Activated CD4-positive, alpha-beta T cell treated with anti-CD3 and anti-CD28 coated beads for 36 hours (primary cell): Measurements from ENCODE around the gene KMT5C. TPM values are rescaled to one million over a fixed set of nuclear protein-coding genes. Genes with fewer than 3 reads are reported as not detected.

Source experiments
- ATAC-seq: fragments of 200-7000 bp; cut with Tn5 transposase; one replicate; pipeline ENCODE4 v1.10.0; 2021; ENCODE audit warnings: mild to moderate bottlenecking, moderate library complexity
- CTCF ChIA-PET: fragments of 350-600 bp; sonication (Branson Sonifier 250); formaldehyde crosslinking; loops from one replicate; lab custom pipeline; 2021; ENCODE audit warnings: antibody characterized with exemption; lab: Charles Lee
- POLR2A ChIA-PET: fragments of 350-600 bp; sonication (Branson Sonifier 250); formaldehyde crosslinking; loops from one replicate; lab custom pipeline; 2021; ENCODE audit warnings: antibody characterized with exemption, inconsistent platforms; lab: Charles Lee
- DNase-seq: peaks from one replicate; pipeline ENCODE4 v3.0.0-alpha.2; 2020
- H3K27ac Mint-ChIP-seq: one replicate; pipeline ENCODE4 v1.8.0; 2021; ENCODE audit warnings: mixed read lengths
- H3K27me3 Mint-ChIP-seq: one replicate; pipeline ENCODE4 v1.8.0; 2021; ENCODE audit warnings: mixed read lengths
- H3K36me3 Mint-ChIP-seq: one replicate; pipeline ENCODE4 v1.8.0; 2021; ENCODE audit warnings: low read depth, mixed read lengths
- H3K4me1 Mint-ChIP-seq: one replicate; pipeline ENCODE4 v1.8.0; 2021; ENCODE audit warnings: mixed read lengths
- H3K4me3 Mint-ChIP-seq: one replicate; pipeline ENCODE4 v1.8.0; 2021; ENCODE audit warnings: mild to moderate bottlenecking, moderate library complexity, mixed read lengths
- H3K9me3 Mint-ChIP-seq: one replicate; pipeline ENCODE4 v1.8.0; 2021; ENCODE audit warnings: low read depth, mixed read lengths
- intact Hi-C, 2 experiments: fragments of 100-400 bp; cut with DNase I in 1 of 2; cut with micrococcal nuclease in 1 of 2; formaldehyde crosslinking; loops; one replicate each; pipeline versions ENCODE4 v1.14.2 to v1.15.1; 2022 to 2024; cut with DNase I, micrococcal nuclease
- total RNA-seq, 2 experiments: library from RNA; stranded (reverse); gene quantifications; one replicate each; pipeline ENCODE4 v1.2.3, GENCODE V29; 2021

KMT5C gene
- total RNA-seq, 2 experiments from 2014 or later: 27.5 to 32.3 TPM

DNA sequence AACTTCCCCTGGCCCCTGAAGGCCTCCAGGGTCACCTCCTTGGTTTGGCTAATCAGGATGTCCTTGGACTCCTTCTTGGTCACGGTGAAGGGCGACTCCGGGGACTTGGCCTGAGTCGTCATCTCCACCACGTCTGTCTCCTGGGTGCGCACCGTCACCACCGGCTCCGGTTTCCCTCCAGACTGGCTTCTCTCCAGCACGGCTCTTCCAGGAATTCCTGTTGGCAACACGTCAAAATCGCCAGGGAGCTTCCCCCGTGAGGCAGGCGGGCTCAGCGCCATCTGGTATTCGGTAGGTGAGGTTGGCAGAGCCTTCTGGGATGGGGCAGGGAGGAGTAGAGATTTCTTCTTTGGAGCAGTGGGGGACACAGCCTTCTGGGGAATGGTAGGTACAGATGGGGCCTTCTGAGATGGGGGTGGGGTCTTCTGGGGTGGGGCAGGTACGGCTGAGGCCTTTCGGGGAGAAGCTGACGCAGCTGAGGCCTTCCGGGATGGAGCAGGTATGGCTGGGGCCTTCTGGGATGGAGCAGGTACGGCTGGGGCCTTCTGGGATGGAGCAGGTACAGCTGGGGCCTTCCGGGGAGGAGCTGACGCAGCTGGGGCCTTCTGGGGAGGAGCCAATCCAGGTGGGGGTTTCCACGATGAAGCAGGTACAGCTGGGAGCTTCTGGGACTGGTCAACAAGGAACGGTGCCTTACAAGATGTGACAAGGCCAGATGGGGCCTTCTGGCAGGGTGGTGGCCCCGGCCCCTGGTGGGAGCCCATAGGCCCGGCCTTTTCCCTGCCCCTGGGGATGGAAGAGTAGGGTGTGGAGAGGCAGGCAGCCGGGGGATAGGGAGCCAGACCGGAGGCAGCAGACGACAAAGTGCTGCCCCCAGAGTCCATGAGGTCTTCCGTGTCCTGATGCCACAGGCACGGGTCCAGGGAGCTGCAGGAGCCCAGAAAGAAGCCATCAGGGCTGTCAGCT is 19.6 kb downstream of the KMT5C start:
- Mint-ChIP-seq H3K27me3 (peaks cover 14% of the 10 kb centered on the region), H3K36me3 (no peaks in the 10 kb centered on the region), H3K9me3 (no peaks in the 10 kb centered on the region), H3K4me1 (no peaks in the 10 kb centered on the region), H3K27ac (no peak overlapping the region), H3K4me3 (no peak overlapping the region)
- DNase-seq (no peak), ATAC-seq (no peak)
- POLR2A ChIA-PET: no interaction called here
- CTCF ChIA-PET: no interaction called here
- intact Hi-C loops: no loop called here

DNA sequence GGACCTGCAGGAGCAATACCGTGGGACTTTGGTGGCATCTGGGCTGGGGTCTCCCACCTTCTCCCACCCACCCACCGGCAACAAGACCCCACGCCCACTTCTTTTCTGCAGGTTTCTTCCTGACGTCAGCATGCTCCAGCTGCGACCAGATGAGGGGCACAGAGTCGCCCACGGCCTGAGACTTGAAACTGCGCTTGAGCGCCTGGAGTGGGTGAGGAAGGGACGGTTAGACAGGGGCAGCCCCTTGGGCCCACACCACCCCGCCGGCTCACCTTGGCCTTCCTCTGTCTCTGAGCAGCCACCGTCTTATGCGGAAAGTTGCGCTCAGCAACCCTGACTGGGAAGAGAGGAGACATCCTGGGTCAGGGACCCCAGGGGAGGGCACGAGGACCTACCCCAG is 21.2 kb downstream of the KMT5C start:
- Mint-ChIP-seq H3K4me3 (no peak overlapping the region), H3K27ac (no peak overlapping the region), H3K4me1 (no peaks in the 10 kb centered on the region), H3K27me3 (peaks cover 9% of the 10 kb centered on the region), H3K36me3 (no peaks in the 10 kb centered on the region), H3K9me3 (no peaks in the 10 kb centered on the region)
- ChIA-PET POLR2A (no interaction called here), CTCF (interaction anchor here (0.9 to 1.0 kb wide), 2 partner anchors 12 to 23 kb away, joined by 3 read pairs; no protein-coding TSS in a partner anchor)
- intact Hi-C loops: no loop called here
- no peak for DNase-seq
- no peak for ATAC-seq

DNA sequence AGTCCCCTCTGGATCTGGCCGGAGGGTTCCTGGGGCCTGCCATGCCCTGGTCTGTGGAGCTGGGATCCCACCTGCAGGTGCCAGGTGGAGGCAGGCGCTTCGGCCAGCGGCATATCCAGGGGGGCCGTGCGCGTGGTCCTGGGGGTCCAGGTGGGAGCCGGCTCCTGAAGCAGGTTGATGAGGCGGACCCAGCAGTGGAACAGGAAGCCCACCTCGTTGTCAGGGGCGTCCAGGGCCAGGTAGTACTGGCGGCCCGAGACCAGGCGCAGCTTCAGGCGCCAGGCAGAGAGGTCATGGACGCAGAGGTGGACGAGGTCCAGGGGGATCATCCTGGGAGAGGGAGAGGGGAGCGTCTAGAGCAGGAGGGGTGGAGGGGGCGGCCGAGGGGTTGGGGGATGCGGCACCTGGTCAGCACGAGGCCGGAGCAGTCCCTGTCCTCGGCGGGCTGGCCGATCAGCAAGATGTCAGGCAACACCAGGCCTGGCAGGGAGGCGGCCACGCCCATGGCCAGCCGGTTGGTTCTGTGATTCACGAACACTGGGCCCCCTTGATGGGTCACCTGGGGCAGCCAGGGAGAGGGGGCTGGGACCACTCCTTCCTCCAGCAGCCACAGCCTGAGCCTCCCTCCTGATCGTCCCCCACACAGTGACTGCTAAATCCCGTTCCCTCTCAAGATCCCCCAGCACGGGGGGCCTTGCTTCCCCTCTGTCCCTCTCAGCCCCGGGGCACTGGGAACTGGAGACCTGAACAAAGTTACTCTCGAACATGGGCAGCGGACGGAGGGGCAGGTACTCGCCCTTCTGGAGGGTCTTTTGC is 22.7 kb downstream of the KMT5C start:
- H3K36me3 Mint-ChIP-seq: no peaks in the 10 kb centered on the region
- H3K9me3 Mint-ChIP-seq: no peaks in the 10 kb centered on the region
- no peak overlapping the region for H3K27ac Mint-ChIP-seq
- POLR2A ChIA-PET: no interaction called here
- H3K27me3 Mint-ChIP-seq: peaks cover 5% of the 10 kb centered on the region
- no peak for DNase-seq
- intact Hi-C loops: no loop called here
- no peaks in the 10 kb centered on the region for H3K4me1 Mint-ChIP-seq
- H3K4me3 Mint-ChIP-seq: no peak overlapping the region
- CTCF ChIA-PET: interaction anchor here (0.6 kb wide), 1 partner anchor 367 kb away, joined by 4 read pairs; no protein-coding TSS in a partner anchor
- no peak for ATAC-seq

DNA sequence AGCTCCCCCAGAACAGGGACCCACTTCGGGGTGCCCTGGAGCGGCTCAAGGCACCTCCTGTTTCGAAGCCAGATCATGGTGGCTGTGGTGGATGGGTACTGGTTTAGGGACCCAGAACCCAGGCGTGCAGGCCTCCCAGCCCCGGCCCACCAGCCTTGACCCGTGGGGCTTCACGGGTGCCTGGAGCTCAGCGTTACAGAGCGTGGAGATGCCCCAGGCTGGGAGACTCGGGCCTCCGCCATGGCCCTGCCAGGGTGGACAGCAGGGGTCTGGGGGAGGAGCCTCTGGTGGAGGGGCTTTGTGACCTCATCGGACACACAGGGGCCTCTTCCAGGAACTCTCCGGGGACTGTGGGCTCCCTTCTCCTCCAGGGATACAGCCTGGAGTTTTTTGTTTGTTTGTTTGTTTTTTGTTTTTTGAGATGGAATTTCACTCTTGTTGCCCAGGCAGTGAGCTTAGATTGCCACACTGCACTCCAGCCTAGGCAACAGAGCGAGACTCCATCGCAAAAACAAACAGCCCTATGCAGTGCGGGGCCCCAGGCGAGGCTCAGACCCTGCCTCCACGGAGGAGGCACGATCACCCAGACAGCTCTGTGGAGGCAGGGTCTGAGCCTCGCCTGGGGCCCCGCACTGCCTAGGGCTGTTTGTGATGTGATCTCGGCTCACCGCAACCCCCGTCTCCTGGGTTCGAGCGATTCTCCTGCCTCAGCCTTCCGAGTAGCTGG is 23.5 kb downstream of the KMT5C start, which contains the start of gene GARIN5B:
Gene GARIN5B, minus strand, starts transcription at position 271 of the 727 bp plus-strand sequence. Its CDS starts 194 bp downstream, at position 77.
- Mint-ChIP-seq H3K27ac (no peak within 1 kb of the TSS), H3K9me3 (no peaks in the 10 kb centered on the region), H3K4me3 (no peak within 1 kb of the TSS), H3K4me1 (no peaks in the 10 kb centered on the region), H3K36me3 (no peaks in the 10 kb centered on the region), H3K27me3 (peaks cover 8% of the 10 kb centered on the region)
- intact Hi-C loops: no loop called here
- no peak for ATAC-seq
- POLR2A ChIA-PET: no interaction called here
- DNase-seq: no peak
- CTCF ChIA-PET: no interaction called here

DNA sequence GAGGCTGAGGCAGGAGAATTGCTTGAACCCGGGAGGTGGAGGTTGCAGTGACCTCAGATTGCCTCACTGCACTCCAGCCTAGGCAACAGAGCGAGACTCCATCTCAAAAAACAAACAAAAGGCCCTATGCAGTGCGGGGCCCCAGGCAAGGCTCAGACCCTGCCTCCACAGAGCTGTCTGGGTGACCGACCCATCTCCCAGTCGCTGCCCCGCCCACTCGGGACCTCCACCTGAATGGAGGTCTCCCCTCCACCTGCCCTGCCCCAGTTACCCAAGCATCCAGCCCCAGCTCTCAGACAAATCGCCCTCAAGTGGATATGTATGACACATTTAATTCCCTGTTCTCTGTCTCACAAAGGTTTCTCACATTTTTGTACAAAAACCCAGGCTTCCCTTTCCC is 25.6 kb downstream of the KMT5C start:
- no peak overlapping the region for H3K27ac Mint-ChIP-seq

DNA sequence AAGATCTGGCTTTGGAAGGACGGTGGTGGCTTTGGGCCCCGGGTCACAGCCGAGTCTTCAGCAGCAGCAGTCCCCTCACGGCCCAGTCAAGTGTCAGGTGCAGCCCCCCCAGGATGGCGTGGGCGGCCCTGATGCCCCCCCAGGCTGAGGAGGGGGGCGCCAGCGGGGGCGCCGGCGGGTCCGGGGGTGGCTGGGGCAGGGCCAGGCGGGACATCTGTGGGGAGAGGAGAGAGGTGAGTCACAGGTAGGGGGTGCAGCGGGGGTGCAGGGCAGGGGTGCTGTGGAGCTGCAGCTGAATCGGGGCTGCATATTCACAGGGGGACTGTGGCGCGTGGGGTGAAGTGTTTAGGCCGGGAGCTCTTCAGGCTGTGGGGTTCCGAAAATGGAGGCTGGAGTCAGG is 26.3 kb downstream of the KMT5C start:
- H3K4me1 Mint-ChIP-seq: peaks cover 5% of the 10 kb centered on the region
- CTCF ChIA-PET: no interaction called here
- peaks cover 22% of the 10 kb centered on the region for H3K27me3 Mint-ChIP-seq
- no peak overlapping the region for H3K4me3 Mint-ChIP-seq
- H3K36me3 Mint-ChIP-seq: no peaks in the 10 kb centered on the region
- ATAC-seq: no peak
- intact Hi-C loops: no loop called here
- POLR2A ChIA-PET: no interaction called here
- no peaks in the 10 kb centered on the region for H3K9me3 Mint-ChIP-seq
- no peak overlapping the region for H3K27ac Mint-ChIP-seq
- DNase-seq: no peak

More for the DNA sequence above, 25.6 kb downstream of the KMT5C start:
- CTCF ChIA-PET: no interaction called here
- H3K9me3 Mint-ChIP-seq: no peaks in the 10 kb centered on the region
- intact Hi-C loops: no loop called here
- ATAC-seq: no peak
- peaks cover 3% of the 10 kb centered on the region for H3K4me1 Mint-ChIP-seq
- POLR2A ChIA-PET: no interaction called here
- no peaks in the 10 kb centered on the region for H3K36me3 Mint-ChIP-seq
- H3K4me3 Mint-ChIP-seq: no peak overlapping the region
- peaks cover 15% of the 10 kb centered on the region for H3K27me3 Mint-ChIP-seq
- no peak for DNase-seq

DNA sequence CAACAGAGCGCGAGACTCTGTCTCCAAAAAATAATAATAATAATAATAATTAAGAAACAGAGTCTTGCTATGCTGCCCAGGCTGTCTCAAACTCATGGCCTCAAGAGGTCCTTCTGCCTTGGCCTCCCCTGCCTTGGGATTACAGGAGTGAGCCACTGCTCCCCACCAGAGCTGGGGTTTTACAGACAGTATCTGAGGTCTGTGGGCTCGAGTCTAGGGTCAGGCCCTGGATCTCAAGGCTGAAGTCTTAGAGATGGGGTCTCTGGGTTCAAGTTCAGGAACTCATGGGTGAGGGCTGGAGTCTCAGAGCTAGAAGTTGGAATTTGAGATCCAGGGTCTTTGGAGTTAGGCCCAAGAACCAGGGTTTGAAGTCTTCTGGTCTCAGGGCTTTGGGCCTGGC is 27.1 kb downstream of the KMT5C start:
- Mint-ChIP-seq H3K4me3 (no peak overlapping the region), H3K27me3 (peaks cover 28% of the 10 kb centered on the region), H3K9me3 (no peaks in the 10 kb centered on the region), H3K4me1 (peaks cover 5% of the 10 kb centered on the region), H3K27ac (no peak overlapping the region), H3K36me3 (no peaks in the 10 kb centered on the region)
- intact Hi-C loops: no loop called here
- ATAC-seq: no peak
- CTCF ChIA-PET: interaction anchor here (0.6 kb wide), 1 partner anchor 38 kb away, joined by 3 read pairs; no protein-coding TSS in a partner anchor
- POLR2A ChIA-PET: no interaction called here
- DNase-seq: no peak

DNA sequence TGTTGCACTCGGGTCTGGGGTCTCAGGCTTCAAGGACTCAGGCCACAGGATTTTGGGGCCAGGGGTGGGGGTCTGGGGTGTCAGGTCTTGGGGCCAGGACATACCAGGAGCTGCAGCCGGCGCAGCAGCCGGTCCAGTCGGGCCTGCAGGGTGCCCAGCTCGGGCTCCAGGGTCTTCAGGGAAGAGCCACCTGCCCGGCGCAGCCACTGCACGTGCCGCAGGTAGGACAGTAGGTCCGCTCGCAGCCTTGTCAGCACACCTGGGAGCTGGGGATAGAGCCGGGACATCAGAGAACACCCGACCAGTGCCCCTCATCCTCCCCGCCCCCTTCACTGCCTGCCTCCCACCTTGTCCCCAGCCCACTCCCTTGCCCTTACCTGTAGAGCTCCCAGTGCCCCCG is 28.4 kb downstream of the KMT5C start:
- H3K9me3 Mint-ChIP-seq: no peaks in the 10 kb centered on the region
- ChIA-PET POLR2A (interaction anchor here (0.8 kb wide), 1 partner anchor 15 kb away, joined by 3 read pairs; no protein-coding TSS in a partner anchor), CTCF (no interaction called here)
- intact Hi-C loops: no loop called here
- H3K4me1 Mint-ChIP-seq: peaks cover 5% of the 10 kb centered on the region
- no peak for DNase-seq
- H3K27me3 Mint-ChIP-seq: peaks cover 33% of the 10 kb centered on the region
- H3K4me3 Mint-ChIP-seq: no peak overlapping the region
- no peaks in the 10 kb centered on the region for H3K36me3 Mint-ChIP-seq
- no peak for ATAC-seq
- no peak overlapping the region for H3K27ac Mint-ChIP-seq

DNA sequence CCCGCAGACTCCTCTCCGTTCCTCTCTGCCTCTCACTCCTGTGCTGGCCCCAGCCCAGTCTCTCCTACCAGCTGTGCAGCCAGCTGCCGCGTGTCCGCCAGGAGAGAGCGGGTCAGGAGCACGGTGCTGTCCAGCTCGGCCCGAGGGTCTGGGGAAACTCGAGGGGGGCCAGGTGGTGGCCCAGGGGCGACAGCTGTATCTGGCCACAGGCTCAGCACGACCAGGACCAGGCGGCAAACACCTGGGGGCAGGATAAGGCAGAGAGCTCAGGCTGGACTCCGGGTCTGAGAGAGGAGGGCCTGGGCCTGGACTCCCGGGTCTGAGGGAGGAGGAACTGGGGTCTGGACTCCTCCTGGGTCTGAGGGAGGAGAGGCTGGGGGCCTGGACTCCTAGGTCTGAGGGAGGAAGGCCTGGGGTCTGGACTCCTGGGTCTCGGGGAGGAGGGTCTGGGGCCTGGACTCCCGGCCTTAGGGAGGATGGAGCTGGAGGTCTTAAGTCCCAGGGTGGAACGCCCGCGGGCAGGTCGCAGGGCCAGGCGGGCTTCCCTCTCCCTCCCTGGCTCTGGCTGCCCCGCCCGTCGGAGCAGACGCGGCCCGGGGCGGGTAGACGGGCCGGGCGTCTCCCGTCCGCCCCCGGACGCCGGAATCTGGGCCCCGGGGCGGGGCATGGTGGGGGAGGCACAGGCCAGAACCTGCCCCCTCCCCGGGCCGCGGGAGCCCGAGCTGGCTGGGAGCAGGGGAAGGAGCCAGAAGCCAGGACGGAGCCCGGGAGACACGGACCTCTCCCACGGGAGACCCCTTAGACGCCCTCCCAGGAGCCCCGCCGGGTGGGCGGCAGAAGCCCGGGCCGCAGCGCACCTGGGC is 29.3 kb downstream of the KMT5C start:
- Mint-ChIP-seq H3K4me3 (no peak overlapping the region), H3K9me3 (no peaks in the 10 kb centered on the region), H3K4me1 (peaks cover 5% of the 10 kb centered on the region), H3K27me3 (peaks cover 37% of the 10 kb centered on the region), H3K36me3 (no peaks in the 10 kb centered on the region), H3K27ac (no peak overlapping the region)
- intact Hi-C loops: no loop called here
- ChIA-PET CTCF (interaction anchor here (0.6 to 0.8 kb wide), 2 partner anchors 28 to 78 kb away, joined by 3 to 5 read pairs; no protein-coding TSS in a partner anchor), POLR2A (interaction anchor here (0.6 to 0.8 kb wide), 2 partner anchors 13 to 14 kb away, joined by 3 to 5 read pairs; no protein-coding TSS in a partner anchor)
- ATAC-seq: peak; percentile 56
- peak; percentile 49 for DNase-seq

DNA sequence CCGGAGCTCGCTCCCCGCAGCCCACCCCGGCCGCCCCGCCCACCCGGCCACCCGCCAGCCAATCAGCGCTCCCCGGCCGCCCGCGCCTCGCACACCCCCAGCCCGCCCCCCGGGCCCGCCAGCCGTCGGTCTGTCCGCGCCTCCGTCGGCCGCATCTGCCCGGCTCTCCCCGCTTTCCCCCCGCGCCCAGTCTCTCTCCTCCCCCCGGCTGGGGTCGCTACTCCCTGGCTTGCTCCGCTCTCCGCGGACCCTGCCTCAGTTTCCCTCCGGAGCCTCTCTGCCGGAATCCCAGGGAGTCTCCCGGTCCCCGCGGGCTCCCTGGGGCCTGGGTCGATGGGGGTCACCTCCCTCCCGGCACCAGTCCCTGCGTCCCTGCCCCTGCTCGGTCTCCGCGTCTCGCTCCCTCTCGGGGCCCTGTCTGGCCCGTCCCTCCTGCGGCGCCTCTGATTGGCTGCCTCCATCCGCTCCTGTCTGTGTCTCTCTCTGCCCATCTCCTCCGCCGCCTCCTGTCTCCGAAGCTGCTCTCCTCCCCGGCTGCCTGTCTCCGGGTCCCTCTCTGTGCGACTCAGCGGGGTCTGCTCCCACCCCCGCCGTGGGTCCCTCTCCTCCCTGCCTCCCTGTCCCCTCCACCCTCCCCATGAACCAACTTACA is 30.1 kb downstream of the KMT5C start:
- H3K4me3 Mint-ChIP-seq: peak overlapping the region; percentile 58
- intact Hi-C loops: no loop called here
- POLR2A ChIA-PET: interaction anchor here (0.6 kb wide), 1 partner anchor 14 kb away, joined by 5 read pairs; no protein-coding TSS in a partner anchor
- H3K36me3 Mint-ChIP-seq: no peaks in the 10 kb centered on the region
- H3K27me3 Mint-ChIP-seq: peaks cover 37% of the 10 kb centered on the region
- DNase-seq (peak; percentile 60), ATAC-seq (peak; percentile 77)
- peaks cover 5% of the 10 kb centered on the region for H3K4me1 Mint-ChIP-seq
- CTCF ChIA-PET: interaction anchor here (0.8 kb wide), 1 partner anchor 29 kb away, joined by 3 read pairs; no protein-coding TSS in a partner anchor
- H3K9me3 Mint-ChIP-seq: no peaks in the 10 kb centered on the region
- no peak overlapping the region for H3K27ac Mint-ChIP-seq
